GM12878 (cell line): ENCODE results near the gene PUS3. TPM values are rescaled to one million over a fixed set of nuclear protein-coding genes. Genes with fewer than 3 reads are reported as not detected.

ENCODE experiments used
- ATAC-seq: fragments of 200-7000 bp; cut with Tn5 transposase; 3 replicates; pipeline ENCODE4 v1.9.1; 2020; ENCODE audit warnings: mild to moderate bottlenecking, moderate library complexity
- BruUV-seq: library from RNA; stranded (reverse); fragments of 400-500 nt; replicated peaks from 2 replicates; lab custom pipeline; 2021; lab: Mats Ljungman, UMichigan
- CTCF ChIA-PET: fragments of 300-600 bp; sonication (Branson Sonifier 250); formaldehyde crosslinking; extraction: SDS; loops from one replicate; lab custom pipeline; 2021; ENCODE audit warnings: inconsistent platforms; lab: Yijun Ruan, JAX
- POLR2A ChIA-PET: fragments of 350-600 bp; formaldehyde crosslinking; extraction: SDS; loops from one replicate; lab custom pipeline; 2021; ENCODE audit warnings: inconsistent platforms; lab: Charles Lee
- RAD21 ChIA-PET: fragments of 300-600 bp; sonication (Branson Sonifier 250); formaldehyde crosslinking; loops from one replicate; lab custom pipeline; 2023; ENCODE audit warnings: antibody characterized with exemption; ENCODE audit not compliant: unreplicated experiment; lab: Charles Lee
- SMC1A ChIA-PET: fragments of 300-600 bp; sonication (Branson Sonifier 250); formaldehyde crosslinking; loops from one replicate; lab custom pipeline; 2023; ENCODE audit not compliant: unreplicated experiment, uncharacterized antibody; lab: Charles Lee
- DNase-seq: peaks from one replicate; pipeline ENCODE4 v3.0.0-alpha.2; 2011; ENCODE audit warnings: low read depth, low spot score
- FAIRE-seq: peaks from 3 replicates; lab custom pipeline; 2011; peaks lifted over from hg19 to GRCh38; lab: Jason Lieb, UNC
- H2AFZ ChIP-seq: 2 replicates; pipeline ENCODE4 v1.6.0; 2011; ENCODE audit warnings: low read depth, low read length, control low read depth; ENCODE audit not compliant: control insufficient read depth
- H3K27ac ChIP-seq: 2 replicates; pipeline ENCODE4 v1.5.1; 2011; ENCODE audit warnings: control low read depth; ENCODE audit not compliant: control insufficient read depth, insufficient read depth
- H3K27me3 ChIP-seq, 2 experiments: replicated peaks in 1 of 2; 2 replicates each; pipeline versions ENCODE4 v1.6.0 to v1.6.1; 2011; ENCODE audit warnings: low read length in 1 of 2; ENCODE audit not compliant: control insufficient read depth in 2 of 2, insufficient read depth in 2 of 2
- H3K36me3 ChIP-seq, 2 experiments: 2 replicates each; pipeline ENCODE4 v1.5.1; 2011; ENCODE audit warnings: low read length in 1 of 2; ENCODE audit not compliant: control insufficient read depth in 2 of 2, insufficient read depth in 2 of 2
- H3K4me1 ChIP-seq: 2 replicates; pipeline ENCODE4 v1.6.1; 2011; ENCODE audit warnings: mild to moderate bottlenecking, low read length, moderate library complexity, mixed read lengths; ENCODE audit not compliant: control insufficient read depth, insufficient read depth
- H3K4me2 ChIP-seq: 2 replicates; pipeline ENCODE4 v1.6.0; 2011; ENCODE audit warnings: control low read depth; ENCODE audit not compliant: control insufficient read depth, insufficient read depth
- H3K4me3 ChIP-seq: fragments of 200-600 bp; sonication (generic); 2 replicates; pipeline ENCODE4 v1.5.1; 2016
- H3K79me2 ChIP-seq: 2 replicates; pipeline ENCODE4 v1.6.0; 2011; ENCODE audit warnings: low read length; ENCODE audit not compliant: control insufficient read depth, insufficient read depth
- H3K9ac ChIP-seq: 2 replicates; pipeline ENCODE4 v1.8.0; 2011; ENCODE audit warnings: low read length, control low read depth, mixed read lengths; ENCODE audit not compliant: control insufficient read depth, insufficient read depth
- H3K9me3 ChIP-seq: replicated peaks from 3 replicates; pipeline ENCODE4 v1.5.1; 2011; ENCODE audit warnings: mild to moderate bottlenecking, low read length; ENCODE audit not compliant: control insufficient read depth, insufficient read depth
- H4K20me1 ChIP-seq: 2 replicates; pipeline ENCODE4 v1.6.0; 2011; ENCODE audit not compliant: control insufficient read depth, insufficient read depth
- ATF3 ChIP-seq: IDR thresholded peaks from 2 replicates; pipeline ENCODE4 v1.6.1; 2011; ENCODE audit warnings: low read depth, mild to moderate bottlenecking, low read length, moderate library complexity, borderline replicate concordance; ENCODE audit errors: extremely low read depth
- BACH1 ChIP-seq: fragments of 450-650 bp; IDR thresholded peaks from 2 replicates; pipeline ENCODE4 v1.6.1; 2017; ENCODE audit warnings: mild to moderate bottlenecking, borderline replicate concordance
- CBX5 ChIP-seq: sonication (generic); IDR thresholded peaks from 2 replicates; pipeline ENCODE4 v1.6.1; 2016; ENCODE audit warnings: low read depth, moderate library complexity, mild to moderate bottlenecking, inconsistent platforms
- EZH2 ChIP-seq: IDR thresholded peaks from 2 replicates; pipeline ENCODE4 v1.6.1; 2012; ENCODE audit warnings: low read depth, mild to moderate bottlenecking, control low read depth, inconsistent platforms, low read length, borderline replicate concordance; ENCODE audit not compliant: control insufficient read depth
- IRF4 ChIP-seq: IDR thresholded peaks from 2 replicates; pipeline ENCODE4 v1.6.1; 2011; ENCODE audit warnings: low read depth, low read length
- MEF2B ChIP-seq: fragments of 450-650 bp; IDR thresholded peaks from 2 replicates; pipeline ENCODE4 v1.6.1; 2018; ENCODE audit warnings: mild to moderate bottlenecking, moderate library complexity; ENCODE audit not compliant: partially characterized antibody, poor library complexity, severe bottlenecking
- NR2C2 ChIP-seq: IDR thresholded peaks from 2 replicates; pipeline ENCODE4 v1.6.1; 2011; ENCODE audit warnings: borderline replicate concordance, low read depth; ENCODE audit not compliant: control insufficient read depth, insufficient read length
- RAD21 ChIP-seq: IDR thresholded peaks from 2 replicates; pipeline ENCODE4 v1.6.1; 2011; ENCODE audit warnings: mild to moderate bottlenecking, low read depth, low read length, moderate library complexity; ENCODE audit not compliant: insufficient read depth
- RBBP5 ChIP-seq: fragments of 200-600 bp; sonication (generic); conservative IDR thresholded peaks from 2 replicates; pipeline ENCODE4 v1.6.1; 2016
- SMC3 ChIP-seq: IDR thresholded peaks from 2 replicates; pipeline ENCODE4 v1.6.1; 2011; ENCODE audit warnings: low read length, improper control_type of control experiment, borderline replicate concordance
- YY1 ChIP-seq: IDR thresholded peaks from 2 replicates; pipeline ENCODE4 v1.6.1; 2011; ENCODE audit warnings: low read depth, mild to moderate bottlenecking, low read length
- WGBS: methylation state at CpG from one replicate; pipeline ENCODE4 v1.1.6; 2016; ENCODE audit warnings: low lambda C conversion rate; ENCODE audit not compliant: insufficient replicate concordance, insufficient coverage; ENCODE audit errors: missing lambda C conversion rate; 5-methylcytosine and 5-hydroxymethylcytosine counted together
- in situ Hi-C: fragments of 300-500 bp; cut with MboI; formaldehyde crosslinking; loops from 9 replicates; pipeline ENCODE4 v1.14.3; 2018; ENCODE audit warnings: mixed read lengths
- intact Hi-C: fragments of 100-400 bp; cut with micrococcal nuclease; formaldehyde crosslinking; loops from one replicate; pipeline ENCODE4 v1.14.2; 2022; ENCODE audit not compliant: unreplicated experiment
- polyA plus RNA-seq, 11 experiments: library from polyadenylated mRNA; depleted of rRNA in 4 of 11; unstranded in 6 of 11; stranded (reverse) in 5 of 11; fragments of >200 nt; fragmentation: Nextera tagmentation in 4 of 11; fragmentation: Illumina TruSeq in 1 of 11; extraction: Ambion mirVana in 4 of 11; extraction: Trizol in 1 of 11; gene quantifications; 1 replicate in 1 of 11; 2 replicates in 10 of 11; pipeline versions ENCODE4 v1.2.1 to v1.2.3, GENCODE V29; 2011 to 2016; ENCODE audit warnings: inconsistent platforms in 2 of 11, missing spikeins in 2 of 11, low read depth in 1 of 11
- total RNA-seq, 4 experiments: library from RNA; depleted of rRNA in 3 of 4; stranded (reverse); fragments of >200 nt in 3 of 4; fragmentation: Illumina TruSeq in 1 of 4; extraction: Trizol in 1 of 4; gene quantifications; 2 replicates each; pipeline versions ENCODE4 v1.2.1 to v1.2.3, GENCODE V29; 2013 to 2021
- TF ChIP-seq, protein P1 (sequence below): fragments of 450-650 bp; conservative IDR thresholded peaks from 2 replicates; pipeline ENCODE4 v1.6.1; 2017; ENCODE audit warnings: mild to moderate bottlenecking, moderate library complexity
- TF ChIP-seq, protein P2 (sequence below), 3 experiments: IDR thresholded peaks in 2 of 3; conservative IDR thresholded peaks in 1 of 3; 2 replicates each; pipeline ENCODE4 v1.5.1; 2011; ENCODE audit warnings: low read depth in 3 of 3, low read length in 3 of 3, mild to moderate bottlenecking in 3 of 3, control low read depth in 2 of 3, moderate library complexity in 2 of 3, inconsistent platforms in 1 of 3, mixed read lengths in 1 of 3; ENCODE audit not compliant: control insufficient read depth in 2 of 3, insufficient read depth in 1 of 3; ENCODE audit errors: extremely low read depth in 1 of 3

Gene PUS3
- total and polyA plus RNA-seq, 10 of the 15 experiments (the other 5 are each of a cell fraction or from before 2014, with no cell fraction given): 10.9 to 22.4 (median 14.3) TPM

GRCh38 chr11:125923633-125924032, 20.6 kb upstream of the PUS3 start (continued):
- no peak for TF ChIP-seq ATF3
- no peak for TF ChIP-seq NR2C2
- TF ChIP-seq, protein P1, sequence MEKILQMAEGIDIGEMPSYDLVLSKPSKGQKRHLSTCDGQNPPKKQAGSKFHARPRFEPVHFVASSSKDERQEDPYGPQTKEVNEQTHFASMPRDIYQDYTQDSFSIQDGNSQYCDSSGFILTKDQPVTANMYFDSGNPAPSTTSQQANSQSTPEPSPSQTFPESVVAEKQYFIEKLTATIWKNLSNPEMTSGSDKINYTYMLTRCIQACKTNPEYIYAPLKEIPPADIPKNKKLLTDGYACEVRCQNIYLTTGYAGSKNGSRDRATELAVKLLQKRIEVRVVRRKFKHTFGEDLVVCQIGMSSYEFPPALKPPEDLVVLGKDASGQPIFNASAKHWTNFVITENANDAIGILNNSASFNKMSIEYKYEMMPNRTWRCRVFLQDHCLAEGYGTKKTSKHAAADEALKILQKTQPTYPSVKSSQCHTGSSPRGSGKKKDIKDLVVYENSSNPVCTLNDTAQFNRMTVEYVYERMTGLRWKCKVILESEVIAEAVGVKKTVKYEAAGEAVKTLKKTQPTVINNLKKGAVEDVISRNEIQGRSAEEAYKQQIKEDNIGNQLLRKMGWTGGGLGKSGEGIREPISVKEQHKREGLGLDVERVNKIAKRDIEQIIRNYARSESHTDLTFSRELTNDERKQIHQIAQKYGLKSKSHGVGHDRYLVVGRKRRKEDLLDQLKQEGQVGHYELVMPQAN: no peak
- TF ChIP-seq CBX5: no peak
- no peak for TF ChIP-seq BACH1

GRCh38 chr11:125923012-125923579, 20.1 kb upstream of the PUS3 start:
- H3K4me2 ChIP-seq: no peak overlapping the region
- peak; percentile 89 for TF ChIP-seq RAD21
- TF ChIP-seq IRF4: 0 out of 2 replicates have a peak, but pooled peaks have one; percentile 30
- peak; percentile 93 for TF ChIP-seq SMC3
- TF ChIP-seq, protein P2, sequence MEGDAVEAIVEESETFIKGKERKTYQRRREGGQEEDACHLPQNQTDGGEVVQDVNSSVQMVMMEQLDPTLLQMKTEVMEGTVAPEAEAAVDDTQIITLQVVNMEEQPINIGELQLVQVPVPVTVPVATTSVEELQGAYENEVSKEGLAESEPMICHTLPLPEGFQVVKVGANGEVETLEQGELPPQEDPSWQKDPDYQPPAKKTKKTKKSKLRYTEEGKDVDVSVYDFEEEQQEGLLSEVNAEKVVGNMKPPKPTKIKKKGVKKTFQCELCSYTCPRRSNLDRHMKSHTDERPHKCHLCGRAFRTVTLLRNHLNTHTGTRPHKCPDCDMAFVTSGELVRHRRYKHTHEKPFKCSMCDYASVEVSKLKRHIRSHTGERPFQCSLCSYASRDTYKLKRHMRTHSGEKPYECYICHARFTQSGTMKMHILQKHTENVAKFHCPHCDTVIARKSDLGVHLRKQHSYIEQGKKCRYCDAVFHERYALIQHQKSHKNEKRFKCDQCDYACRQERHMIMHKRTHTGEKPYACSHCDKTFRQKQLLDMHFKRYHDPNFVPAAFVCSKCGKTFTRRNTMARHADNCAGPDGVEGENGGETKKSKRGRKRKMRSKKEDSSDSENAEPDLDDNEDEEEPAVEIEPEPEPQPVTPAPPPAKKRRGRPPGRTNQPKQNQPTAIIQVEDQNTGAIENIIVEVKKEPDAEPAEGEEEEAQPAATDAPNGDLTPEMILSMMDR (IDR thresholded peaks at IDR 0.05 in 2 of 3, conservative IDR thresholded peaks at IDR 0.05 in 1 of 3; ENCODE audit: control insufficient read depth in 2 of 3, extremely low read depth in 1 of 3, insufficient read depth in 1 of 3, low read depth in 3 of 3, low read length in 3 of 3): peak; percentile 83 to 89 (median 85)
- TF ChIP-seq EZH2: no peak
- no peak for TF ChIP-seq RBBP5
- TF ChIP-seq YY1: peak; percentile 67; the same call in 1 of the 2 replicates
- TF ChIP-seq, protein P1: no peak
- TF ChIP-seq MEF2B: peak; percentile 60
- FAIRE-seq (peak; percentile 81), DNase-seq (peak; percentile 37), ATAC-seq (peak; percentile 97)
- no peaks in the 10 kb centered on the region for H3K27me3 ChIP-seq
- ChIA-PET RAD21 (interaction anchor here (2.0 to 3.7 kb wide), 2 partner anchors 266 to 270 kb away, joined by 6 to 27 read pairs; no protein-coding TSS in a partner anchor), SMC1A (interaction anchor here (0.6 to 6.3 kb wide), 6 partner anchors 24 to 272 kb away, joined by 3 to 61 read pairs (median 4); no protein-coding TSS in a partner anchor), POLR2A (interaction anchor here (0.6 kb wide), 1 partner anchor 164 kb away, joined by 3 read pairs; no protein-coding TSS in a partner anchor), CTCF (interaction anchor here (0.7 to 5.9 kb wide), 12 partner anchors 12 to 558 kb away, joined by 3 to 120 read pairs (median 4); partner anchors contain the start of gene PUS3)
- H3K9ac ChIP-seq: no peak overlapping the region
- BruUV-seq: no TSS peak
- no peaks in the 10 kb centered on the region for H3K79me2 ChIP-seq
- H3K36me3 ChIP-seq: no peaks in the 10 kb centered on the region
- no peak overlapping the region for H2AFZ ChIP-seq
- no peak overlapping the region for H3K27ac ChIP-seq
- H3K9me3 ChIP-seq: no peaks in the 10 kb centered on the region
- no peak overlapping the region for H3K4me3 ChIP-seq
- in situ Hi-C loops: loop anchor here (5.0 kb wide), 1 partner anchor 269 kb away; no protein-coding TSS in a partner anchor
- intact Hi-C loops: loop anchor here (1.0 to 10.0 kb wide), 4 partner anchors 139 to 392 kb away; partner anchors contain the start of gene CDON
- under 1% methylated on average over 8 of the region's 8 CpGs for WGBS
- H3K4me1 ChIP-seq: no peaks in the 10 kb centered on the region
- H4K20me1 ChIP-seq: no peaks in the 10 kb centered on the region
